GM12801 (cell line): Measurements from ENCODE around the gene C19orf85.

ENCODE experiments used
- CTCF ChIP-seq: IDR thresholded peaks from one replicate; pipeline ENCODE4 v1.5.1; 2011; ENCODE audit warnings: control low read depth; ENCODE audit not compliant: insufficient read length; ENCODE audit errors: extremely low read depth

C19orf85 gene

GRCh38 chr19:55454787-55455243 lies 9.7 kb downstream of the C19orf85 start:
- no peak for TF ChIP-seq CTCF

GRCh38 chr19:55453511-55454260 lies 10.9 kb downstream of the C19orf85 start:
- TF ChIP-seq CTCF: no peak

GRCh38 chr19:55452749-55453346 lies 11.7 kb downstream of the C19orf85 start:
- no peak for TF ChIP-seq CTCF

GRCh38 chr19:55451965-55452748 lies 12.4 kb downstream of the C19orf85 start:
- TF ChIP-seq CTCF: no peak

- TF ChIP-seq CTCF: no peak
Observed at GRCh38 chr19:55451163-55451964, 13.2 kb downstream of the C19orf85 start.

GRCh38 chr19:55449469-55449868 lies 15.1 kb downstream of the C19orf85 start:
- no peak for TF ChIP-seq CTCF
